Heart left ventricle (tissue), 16 donors: ENCODE results near the gene ARF1. TPM values are rescaled to one million over a fixed set of nuclear protein-coding genes. Genes with fewer than 3 reads are reported as not detected.
A peak's percentile ranks its signal among the peaks of the same experiment; 100 is the strongest.
"Not testable (repeated sequence)": the region's sequence is repeated elsewhere in the genome, so short reads cannot be mapped to it uniquely, and the experiment has no call there.

Source experiments
- ATAC-seq, 4 donors: fragments of 200-7000 bp; cut with Tn5 transposase; one replicate each; pipeline ENCODE4 v1.9.1; 2020 to 2022; ENCODE audit warnings: moderate library complexity in 4 of 4, mild to moderate bottlenecking in 3 of 4, moderate number of reproducible peaks in 1 of 4
- DNase-seq, 5 donors: peaks; one replicate each; pipeline ENCODE4 v3.0.0-alpha.2; 2020
- H3K27ac ChIP-seq, 12 donors: fragments of 200-600 bp; sonication (generic) in 4 of 12; one replicate each; pipeline versions ENCODE4 v1.5.0 to v1.8.0; 2016 to 2022; ENCODE audit warnings: mild to moderate bottlenecking in 2 of 12
- H3K27me3 ChIP-seq, 9 donors: fragments of 200-600 bp; sonication (generic) in 2 of 9; one replicate each; pipeline versions ENCODE4 v1.5.1 to v1.8.0; 2016 to 2022; ENCODE audit warnings: mild to moderate bottlenecking in 3 of 9
- H3K36me3 ChIP-seq, 9 donors: fragments of 200-600 bp; sonication (generic) in 2 of 9; one replicate each; pipeline versions ENCODE4 v1.5.0 to v1.8.0; 2018 to 2022; ENCODE audit warnings: mild to moderate bottlenecking in 2 of 9
- H3K4me1 ChIP-seq, 12 donors: fragments of 200-600 bp; sonication (generic) in 4 of 12; one replicate each; pipeline versions ENCODE4 v1.5.0 to v1.8.0; 2016 to 2022; ENCODE audit warnings: mild to moderate bottlenecking in 3 of 12
- H3K4me3 ChIP-seq, 12 donors: fragments of 200-600 bp; sonication (generic) in 4 of 12; one replicate each; pipeline versions ENCODE4 v1.5.0 to v1.8.0; 2017 to 2022; ENCODE audit warnings: mild to moderate bottlenecking in 9 of 12, moderate library complexity in 4 of 12
- H3K9me3 ChIP-seq, 12 donors: fragments of 200-600 bp; sonication (generic) in 4 of 12; one replicate each; pipeline versions ENCODE4 v1.5.0 to v1.8.0; 2016 to 2022; ENCODE audit warnings: mild to moderate bottlenecking in 1 of 12
- POLR2A ChIP-seq, 2 donors: fragments of 450-650 bp; IDR thresholded peaks; one replicate each; pipeline ENCODE4 v1.6.1; 2017; ENCODE audit warnings: antibody characterized with exemption in 2 of 2, mild to moderate bottlenecking in 2 of 2, moderate library complexity in 2 of 2
- WGBS, 4 donors: extraction: QIAGEN DNeasy Blood & Tissue Kit in 2 of 4; methylation state at CpG; one replicate each; pipeline versions ENCODE4 v1.1.5 to v1.1.7; 2013 to 2018; 5-methylcytosine and 5-hydroxymethylcytosine counted together
- intact Hi-C, 10 donors: fragments of 100-400 bp; cut with DNase I; formaldehyde crosslinking; loops; one replicate each; pipeline versions ENCODE4 v1.11.1 to v1.14.2; 2022
- polyA plus RNA-seq, 2 donors: library from polyadenylated mRNA; stranded (reverse); fragments of 200-250 nt; gene quantifications; one replicate each; pipeline ENCODE4 v1.2.3, GENCODE V29; 2013
- total RNA-seq, 9 donors: library from RNA; depleted of rRNA in 2 of 9; stranded (reverse); fragments of >200 nt in 2 of 9; fragmentation: NEBNext Ultra II Directional in 3 of 9; extraction: Animal tissue kit (Norgen Biotek cat#: 25700) in 3 of 9; gene quantifications; one replicate each; pipeline versions ENCODE4 v1.1.0 to v1.2.4, GENCODE V29; 2016 to 2023
- TF ChIP-seq, protein P1 (sequence below), 12 donors: fragments of 200-600 bp; sonication (generic) in 4 of 12; IDR thresholded peaks; one replicate each; pipeline versions ENCODE4 v1.5.0 to v1.8.0; 2018 to 2022; ENCODE audit warnings: antibody characterized with exemption in 12 of 12, mild to moderate bottlenecking in 5 of 12
- donor health status: ischemic (EF 13 %, LVEDD 7.1; RV severe dilation, severe dysfunction).
- donor health status: healthy with polysubstance abuse.
- donor health status: DM: no; HTN: yes; CAD: no.
- donor health status: DM: no; HTN: no; CAD: no.
- donor health status: ischemic (EF 25% LVEDD 6.9; RV normal size, moderate dysfunction).
- donor health status: ischemic (EF 25% LVEDD 5.7; RV mildly dilated, moderate dysfunction).
- donor health status: healthy.
- donor health status: DM: yes; HTN: yes; CAD: no.
- donor health status: ischemic (EF 35%, LVEDD 5.7; RV mildly dilated, moderate dysfunction).
- donor health status: nonischemic (EF 11% LVEDD 7.7; RV severe dilation, severe dysfunction).
- donor health status: DM: yes; HTN: yes; CAD: no.
- donor health status: PGD.
- donor health status: ischemic (EF 29% LVEDD 5.4; RV normal size, mild dysfunction).
- donor health status: nonischemic (EF 23%, LVEDD 6.1; RV moderate dilation, normal function).

ARF1 gene
- total and polyA plus RNA-seq, 11 donors: 217 to 580 (median 310) TPM

DNA sequence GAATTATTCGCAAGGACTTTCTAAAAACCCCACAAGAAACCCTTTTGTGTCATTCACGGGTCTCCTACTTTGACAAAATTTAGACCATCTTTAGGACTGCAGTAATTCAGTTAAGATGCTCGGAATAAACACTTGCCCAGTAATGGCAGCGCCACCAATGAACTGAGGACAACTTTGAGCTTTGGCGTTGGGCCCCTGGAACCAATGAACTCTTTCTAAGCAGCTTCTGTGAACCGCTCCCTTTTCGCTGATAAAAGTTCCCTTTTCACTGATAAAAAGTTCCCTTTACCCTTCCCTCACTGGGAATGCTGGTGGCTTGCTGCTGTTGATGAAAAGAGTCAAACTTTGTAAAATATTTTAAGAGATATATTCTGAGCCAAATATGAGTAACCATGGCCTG lies 28.0 kb downstream of the ARF1 start:
- H3K4me3 ChIP-seq: peak overlapping the region in 2 of 12 donors; percentile 65 to 82
- WGBS, 4 donors: 79 to 90% (median 86%) methylated on average over 7 of the region's 7 CpGs
- intact Hi-C loops: no loop called here
- H3K27me3 ChIP-seq: no peaks in the 10 kb centered on the region
- no peak for ATAC-seq
- peak overlapping the region in 1 of 12 donors; percentile 95 for H3K27ac ChIP-seq
- TF ChIP-seq POLR2A (IDR thresholded peaks at IDR 0.05): no peak
- TF ChIP-seq, protein P1, sequence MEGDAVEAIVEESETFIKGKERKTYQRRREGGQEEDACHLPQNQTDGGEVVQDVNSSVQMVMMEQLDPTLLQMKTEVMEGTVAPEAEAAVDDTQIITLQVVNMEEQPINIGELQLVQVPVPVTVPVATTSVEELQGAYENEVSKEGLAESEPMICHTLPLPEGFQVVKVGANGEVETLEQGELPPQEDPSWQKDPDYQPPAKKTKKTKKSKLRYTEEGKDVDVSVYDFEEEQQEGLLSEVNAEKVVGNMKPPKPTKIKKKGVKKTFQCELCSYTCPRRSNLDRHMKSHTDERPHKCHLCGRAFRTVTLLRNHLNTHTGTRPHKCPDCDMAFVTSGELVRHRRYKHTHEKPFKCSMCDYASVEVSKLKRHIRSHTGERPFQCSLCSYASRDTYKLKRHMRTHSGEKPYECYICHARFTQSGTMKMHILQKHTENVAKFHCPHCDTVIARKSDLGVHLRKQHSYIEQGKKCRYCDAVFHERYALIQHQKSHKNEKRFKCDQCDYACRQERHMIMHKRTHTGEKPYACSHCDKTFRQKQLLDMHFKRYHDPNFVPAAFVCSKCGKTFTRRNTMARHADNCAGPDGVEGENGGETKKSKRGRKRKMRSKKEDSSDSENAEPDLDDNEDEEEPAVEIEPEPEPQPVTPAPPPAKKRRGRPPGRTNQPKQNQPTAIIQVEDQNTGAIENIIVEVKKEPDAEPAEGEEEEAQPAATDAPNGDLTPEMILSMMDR (IDR thresholded peaks at IDR 0.05): no peak
- no peaks in the 10 kb centered on the region for H3K9me3 ChIP-seq
- peaks cover 5 to 24% (median 16%) of the 10 kb centered on the region in 12 donors for H3K4me1 ChIP-seq
- DNase-seq: no peak
- peaks cover 0 to 25% (median 21%) of the 10 kb centered on the region in 9 donors for H3K36me3 ChIP-seq

DNA sequence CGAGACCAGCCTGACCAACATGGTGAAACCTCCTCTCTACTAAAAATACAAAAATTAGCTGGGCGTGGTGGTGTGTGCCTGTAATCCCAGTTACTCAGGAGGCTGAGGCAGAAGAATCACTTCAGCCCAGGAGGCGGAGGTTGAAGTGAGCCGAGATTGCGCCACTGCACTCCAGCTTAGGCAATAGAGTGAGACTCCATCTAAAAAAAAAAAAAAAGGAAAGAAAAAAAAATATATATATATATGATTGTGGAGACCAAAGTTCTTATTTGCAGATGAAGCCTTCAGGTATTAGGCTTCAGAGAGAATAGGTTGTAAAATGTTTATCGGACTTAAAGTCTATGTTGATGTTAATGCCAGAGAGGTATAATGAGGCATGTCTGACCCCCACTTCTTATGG lies 28.8 kb downstream of the ARF1 start:
- peaks cover 0 to 18% (median 14%) of the 10 kb centered on the region in 9 donors for H3K36me3 ChIP-seq
- H3K4me3 ChIP-seq, ATAC-seq, H3K9me3 ChIP-seq, H3K27me3 ChIP-seq, DNase-seq, H3K27ac ChIP-seq, intact Hi-C loops: not testable (repeated sequence)
- WGBS, 4 donors: 98 to 99% (median 99%) methylated on average over 6 of the region's 6 CpGs
- H3K4me1 ChIP-seq: peaks cover 5 to 24% (median 16%) of the 10 kb centered on the region in 12 donors

GRCh38 chr1:228112167-228112566 lies 29.7 kb downstream of the ARF1 start:
- Histone ChIP-seq H3K9me3 (no peaks in the 10 kb centered on the region), H3K36me3 (peaks cover 0 to 10% (median 6%) of the 10 kb centered on the region in 9 donors), H3K4me3 (no peak overlapping the region), H3K27ac (no peak overlapping the region), H3K4me1 (peaks cover 5 to 24% (median 16%) of the 10 kb centered on the region in 12 donors), H3K27me3 (no peaks in the 10 kb centered on the region)
- intact Hi-C loops: no loop called here
- WGBS, 4 donors: 91 to 95% (median 92%) methylated on average over 7 of the region's 7 CpGs
- no peak for DNase-seq
- ATAC-seq: no peak
- TF ChIP-seq, protein P1 (IDR thresholded peaks at IDR 0.05): no peak
- no peak for TF ChIP-seq POLR2A (IDR thresholded peaks at IDR 0.05)

- Histone ChIP-seq H3K4me3 (no peak overlapping the region), H3K9me3 (no peaks in the 10 kb centered on the region), H3K4me1 (peaks cover 5 to 23% (median 16%) of the 10 kb centered on the region in 12 donors), H3K36me3 (peaks cover 0 to 5% (median 2%) of the 10 kb centered on the region in 9 donors), H3K27ac (no peak overlapping the region), H3K27me3 (no peaks in the 10 kb centered on the region)
- TF ChIP-seq, protein P1 (IDR thresholded peaks at IDR 0.05): no peak
- TF ChIP-seq POLR2A (IDR thresholded peaks at IDR 0.05): no peak
- 82 to 93% (median 83%) methylated on average over 1 of the region's 1 CpG for WGBS, 4 donors
- no peak for DNase-seq
- intact Hi-C loops: no loop called here
- ATAC-seq: no peak
These were observed 30.1 kb downstream of the ARF1 start for GRCh38 chr1:228112617-228113016.

GRCh38 chr1:228114827-228115226 lies 32.3 kb downstream of the ARF1 start:
- Histone ChIP-seq H3K4me1 (peaks cover 0 to 8% (median 6%) of the 10 kb centered on the region in 12 donors), H3K36me3 (no peaks in the 10 kb centered on the region), H3K27me3 (no peaks in the 10 kb centered on the region), H3K27ac (no peak overlapping the region), H3K4me3 (no peak overlapping the region), H3K9me3 (peaks cover 0 to 3% (median 0%) of the 10 kb centered on the region in 12 donors)
- no peak for ATAC-seq
- intact Hi-C loops: no loop called here
- no peak for DNase-seq
- TF ChIP-seq POLR2A (IDR thresholded peaks at IDR 0.05): no peak
- TF ChIP-seq, protein P1 (IDR thresholded peaks at IDR 0.05): no peak
- WGBS, 4 donors: 73 to 80% (median 78%) methylated on average over 3 of the region's 3 CpGs
